ENCODE results near the gene CABP2.

CABP2 gene

DNA sequence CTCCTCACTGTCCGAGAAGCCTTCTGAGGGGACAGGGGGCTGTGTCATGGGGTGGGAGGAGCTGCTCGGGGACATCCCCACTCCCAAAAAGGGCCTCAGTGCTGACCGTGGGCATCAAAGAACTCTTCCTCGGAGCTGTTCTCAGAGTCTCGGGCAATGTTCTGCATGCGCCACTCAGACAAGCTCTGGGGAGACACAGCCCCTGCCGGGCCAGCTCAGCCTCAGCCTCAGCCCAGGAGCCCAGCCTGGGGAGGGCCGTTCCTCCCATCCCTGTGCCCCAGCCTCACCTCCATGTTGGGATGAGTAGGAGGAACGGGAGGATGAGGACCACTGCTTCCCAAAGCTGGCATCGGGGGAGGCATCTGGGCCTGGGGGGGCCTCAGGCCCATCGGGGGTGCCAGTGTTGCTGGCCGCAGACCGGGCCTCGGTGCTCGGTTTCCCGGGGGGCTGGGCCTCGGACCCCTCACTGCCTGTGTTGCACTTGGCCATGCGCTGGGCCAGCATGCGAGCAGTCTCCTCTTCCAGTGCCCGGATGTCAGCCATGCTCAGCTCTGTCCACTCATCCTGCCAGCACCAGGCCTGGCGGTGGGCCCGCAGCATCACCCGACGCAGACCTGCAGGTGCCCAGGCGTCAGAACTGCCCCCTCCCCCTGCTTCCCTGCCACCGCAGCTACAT is 23.3 kb downstream of the CABP2 start:
- no peak overlapping the region for H3K9ac ChIP-seq (ENCODE audit: low read depth, low read length)
- no peaks in the 10 kb centered on the region for H3K9me3 ChIP-seq (ENCODE audit: control insufficient read depth, insufficient read depth, low read length)
- H3K4me1 ChIP-seq (ENCODE audit: insufficient read depth, low read length): no peaks in the 10 kb centered on the region
- no peaks in the 10 kb centered on the region; the same call in none of the 2 replicates for H3K36me3 ChIP-seq (ENCODE audit: insufficient read depth, low read length)

DNA sequence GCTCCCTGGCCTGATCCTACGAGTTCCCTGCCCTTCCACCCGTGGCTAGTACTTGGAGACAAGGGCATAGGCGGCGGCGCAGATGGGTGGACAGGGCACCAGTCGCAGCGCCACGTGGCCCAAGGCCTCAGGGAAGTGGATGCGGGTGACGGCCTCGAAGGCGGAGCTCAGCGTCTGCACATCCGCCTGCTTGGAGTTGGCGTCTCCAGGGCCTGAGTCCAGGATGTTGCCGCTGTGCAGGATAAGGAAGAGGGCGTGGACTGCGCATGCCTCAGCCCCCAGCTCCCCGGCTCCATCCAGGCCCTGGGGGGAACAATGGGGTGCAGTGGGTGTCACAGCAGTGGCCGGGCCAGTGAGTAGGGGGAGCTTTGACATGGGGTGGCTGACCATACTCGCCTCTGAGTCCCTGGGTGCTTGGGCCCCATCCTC is 24.7 kb downstream of the CABP2 start:
- Histone ChIP-seq H3K9ac (ENCODE audit: low read depth, low read length) (no peak overlapping the region), H3K9me3 (ENCODE audit: control insufficient read depth, insufficient read depth, low read length) (no peaks in the 10 kb centered on the region), H3K36me3 (ENCODE audit: insufficient read depth, low read length) (no peaks in the 10 kb centered on the region; the same call in none of the 2 replicates), H3K4me1 (ENCODE audit: insufficient read depth, low read length) (no peaks in the 10 kb centered on the region)

DNA sequence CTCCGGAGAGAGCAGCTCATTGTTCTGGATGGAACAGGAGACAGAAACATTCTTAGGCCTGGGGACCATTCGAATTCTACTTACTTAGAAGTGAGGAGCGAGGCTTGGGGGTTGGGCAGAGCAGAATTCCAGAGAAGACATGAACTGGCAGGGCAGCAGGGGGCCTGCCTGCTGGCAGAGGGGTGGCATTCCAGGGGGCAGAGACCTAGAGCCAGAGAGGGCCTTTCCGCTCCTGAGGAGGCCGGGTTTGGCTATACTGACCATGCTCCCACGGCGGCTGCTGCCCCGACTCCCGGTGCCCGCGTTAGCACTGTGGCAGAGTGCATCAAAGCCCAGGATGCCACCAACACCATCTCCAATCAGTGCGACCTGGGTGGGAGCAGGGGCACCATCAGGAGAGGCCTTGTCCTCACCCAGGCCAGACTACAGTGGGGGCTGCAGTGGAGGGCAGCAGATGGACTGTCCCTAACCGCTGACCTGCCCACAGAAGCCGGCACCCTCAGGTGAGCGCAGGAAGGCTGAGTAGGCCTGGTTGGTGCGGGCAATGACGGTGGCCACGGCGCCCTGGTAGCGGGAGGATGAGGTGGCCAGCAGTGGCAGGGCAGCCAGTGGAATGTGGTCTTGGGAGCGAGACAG is 25.5 kb downstream of the CABP2 start:
- no peaks in the 10 kb centered on the region for H3K4me1 ChIP-seq (ENCODE audit: insufficient read depth, low read length)
- no peak overlapping the region for H3K9ac ChIP-seq (ENCODE audit: low read depth, low read length)
- H3K36me3 ChIP-seq (ENCODE audit: insufficient read depth, low read length): no peaks in the 10 kb centered on the region; the same call in none of the 2 replicates
- H3K9me3 ChIP-seq (ENCODE audit: control insufficient read depth, insufficient read depth, low read length): no peaks in the 10 kb centered on the region

DNA sequence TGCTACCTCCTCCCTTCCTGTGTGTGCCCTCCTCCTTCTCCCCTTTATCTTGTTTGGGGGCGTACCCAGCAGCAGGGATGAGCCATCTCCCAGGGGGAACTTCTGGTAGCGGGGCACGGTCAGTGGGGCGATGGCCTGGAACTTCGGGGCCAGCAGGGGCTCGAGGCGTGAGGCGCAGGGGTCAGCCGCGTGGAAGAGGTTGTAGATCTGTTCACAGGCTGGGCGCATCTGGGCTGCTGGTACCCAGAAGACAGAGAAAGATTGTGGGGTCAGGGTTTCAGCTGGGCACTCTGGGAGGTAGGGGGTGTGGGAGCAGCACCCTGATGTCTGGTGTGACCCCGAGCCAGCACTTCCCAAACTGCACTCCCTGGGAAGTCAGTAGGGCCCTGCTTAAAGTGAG is 27.1 kb downstream of the CABP2 start:
- Histone ChIP-seq H3K9me3 (ENCODE audit: control insufficient read depth, insufficient read depth, low read length) (no peaks in the 10 kb centered on the region), H3K36me3 (ENCODE audit: insufficient read depth, low read length) (no peaks in the 10 kb centered on the region; the same call in none of the 2 replicates), H3K4me1 (ENCODE audit: insufficient read depth, low read length) (no peaks in the 10 kb centered on the region), H3K9ac (ENCODE audit: low read depth, low read length) (no peak overlapping the region)

DNA sequence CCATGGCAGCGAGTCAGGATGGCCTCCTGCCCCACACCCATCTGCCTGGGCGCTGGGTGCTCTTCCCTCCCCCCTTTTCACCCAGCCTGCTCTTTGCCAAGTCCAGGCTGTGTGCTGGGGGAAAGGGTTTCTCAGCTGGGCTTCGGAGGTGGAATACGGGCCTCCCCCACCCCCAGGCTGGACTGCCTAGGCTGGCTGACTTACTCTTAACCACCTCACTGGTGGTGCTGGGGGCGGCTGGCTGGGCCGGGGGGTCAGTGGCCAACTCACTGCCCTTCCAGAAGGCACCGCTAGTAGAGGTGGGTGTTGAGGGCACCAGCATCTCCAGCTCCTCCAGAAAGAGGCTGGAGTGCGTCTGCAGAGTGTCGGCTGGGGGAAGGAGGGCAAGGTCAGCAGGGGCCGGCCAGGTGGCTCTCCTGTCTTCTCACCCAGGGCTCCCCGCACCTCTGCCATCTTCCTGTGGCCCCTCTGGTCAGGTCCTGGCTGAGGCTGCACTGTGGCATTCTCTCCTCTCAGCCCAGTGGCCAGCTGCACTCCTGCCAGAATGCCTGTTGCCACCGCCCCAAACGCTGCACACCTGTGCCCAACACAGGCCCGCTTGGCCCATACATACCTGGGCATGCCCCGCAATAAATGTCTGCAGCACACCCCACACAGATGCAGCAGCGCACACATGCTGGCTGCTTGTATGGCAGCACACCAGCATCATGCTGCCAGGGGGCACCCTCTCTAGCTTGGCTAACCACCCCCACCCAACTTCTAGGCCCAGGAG is 27.8 kb downstream of the CABP2 start:
- no peaks in the 10 kb centered on the region for H3K4me1 ChIP-seq (ENCODE audit: insufficient read depth, low read length)
- H3K9me3 ChIP-seq (ENCODE audit: control insufficient read depth, insufficient read depth, low read length): no peaks in the 10 kb centered on the region
- H3K9ac ChIP-seq (ENCODE audit: low read depth, low read length): no peak overlapping the region
- H3K36me3 ChIP-seq (ENCODE audit: insufficient read depth, low read length): no peaks in the 10 kb centered on the region; the same call in none of the 2 replicates

DNA sequence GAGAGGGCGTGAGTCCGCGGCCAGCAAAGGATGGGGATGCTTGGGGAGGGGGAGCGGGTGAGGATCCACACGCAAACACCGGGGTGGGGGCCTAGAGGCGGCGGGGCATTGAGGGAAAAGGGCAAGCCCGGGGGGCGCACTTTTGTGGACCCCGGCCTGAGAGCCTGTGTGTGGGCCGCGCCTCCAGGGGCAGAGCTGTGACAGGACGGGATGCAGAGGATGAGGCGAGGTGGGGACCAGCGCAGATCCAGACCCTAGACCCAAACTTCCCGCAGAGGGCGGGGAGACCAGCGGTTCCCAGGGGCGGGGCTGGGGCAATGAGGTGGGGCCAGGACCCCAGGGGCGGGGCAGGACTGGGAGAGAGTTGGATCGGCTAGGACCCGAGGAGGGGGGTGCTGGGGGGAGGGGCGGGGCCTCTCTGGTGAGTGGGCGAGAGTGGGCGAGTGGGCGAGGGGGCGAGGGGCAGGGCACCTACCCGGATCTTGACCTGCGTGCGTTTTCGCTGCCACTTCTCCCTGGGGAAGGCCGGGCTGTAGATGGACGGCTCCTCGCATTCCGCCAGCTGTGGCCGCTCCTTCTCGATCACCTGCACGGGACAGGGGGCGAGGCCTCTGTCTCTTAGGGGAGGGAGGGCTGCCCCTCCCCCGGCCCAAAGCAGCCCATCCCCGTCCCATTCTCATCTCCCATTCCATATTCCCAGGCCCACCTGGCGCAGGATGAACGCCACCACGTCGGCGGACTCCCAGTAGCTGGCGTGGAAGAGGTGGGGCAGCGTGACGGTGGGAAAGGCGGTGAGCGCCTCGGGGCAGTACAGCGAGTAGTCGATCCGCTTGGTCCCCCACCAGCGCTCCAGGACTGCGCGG is 28.6 kb downstream of the CABP2 start:
- Histone ChIP-seq H3K36me3 (ENCODE audit: insufficient read depth, low read length) (no peaks in the 10 kb centered on the region; the same call in none of the 2 replicates), H3K9ac (ENCODE audit: low read depth, low read length) (no peak overlapping the region), H3K4me1 (ENCODE audit: insufficient read depth, low read length) (no peaks in the 10 kb centered on the region), H3K9me3 (ENCODE audit: control insufficient read depth, insufficient read depth, low read length) (no peaks in the 10 kb centered on the region)

DNA sequence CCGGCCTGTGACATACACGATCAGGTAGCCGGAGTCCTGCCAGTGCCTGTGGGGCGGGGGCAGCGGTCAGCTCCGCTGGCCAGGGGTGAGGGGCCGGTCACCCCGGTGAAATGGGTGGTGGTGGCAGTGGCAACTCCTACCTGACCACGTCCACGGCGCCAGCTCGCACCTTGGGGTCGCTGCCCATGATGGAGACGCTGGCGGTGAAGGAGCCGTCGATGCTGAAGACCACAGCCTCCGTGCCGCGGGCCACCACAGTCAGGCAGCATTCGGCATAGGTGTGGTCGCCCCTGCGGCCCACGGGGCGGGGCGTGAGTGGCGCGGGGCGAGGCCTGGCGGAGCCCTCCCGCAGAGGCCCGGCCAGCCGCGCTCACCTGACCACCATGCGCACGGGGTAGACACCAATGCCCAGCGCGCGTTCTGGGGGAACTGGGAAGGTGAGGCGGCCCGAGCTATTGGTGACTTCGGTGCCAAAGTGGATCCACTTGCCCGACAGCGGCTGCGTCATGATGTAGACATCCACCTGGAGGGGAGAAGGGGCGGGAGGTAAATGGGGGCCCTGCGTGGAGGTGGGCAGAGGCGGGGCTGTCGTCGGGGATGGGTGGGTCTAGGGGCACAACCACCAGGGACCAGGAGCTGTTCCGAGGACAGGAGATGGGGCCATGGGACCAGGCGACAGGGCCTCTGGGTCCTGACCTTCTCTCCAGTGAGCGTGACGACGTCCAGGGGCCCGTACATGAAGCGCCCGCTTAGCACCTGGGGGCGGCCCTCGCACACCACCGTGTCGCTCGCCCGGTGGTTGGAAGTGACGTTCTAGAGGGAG is 29.5 kb downstream of the CABP2 start:
- H3K36me3 ChIP-seq (ENCODE audit: insufficient read depth, low read length): no peaks in the 10 kb centered on the region; the same call in none of the 2 replicates

DNA sequence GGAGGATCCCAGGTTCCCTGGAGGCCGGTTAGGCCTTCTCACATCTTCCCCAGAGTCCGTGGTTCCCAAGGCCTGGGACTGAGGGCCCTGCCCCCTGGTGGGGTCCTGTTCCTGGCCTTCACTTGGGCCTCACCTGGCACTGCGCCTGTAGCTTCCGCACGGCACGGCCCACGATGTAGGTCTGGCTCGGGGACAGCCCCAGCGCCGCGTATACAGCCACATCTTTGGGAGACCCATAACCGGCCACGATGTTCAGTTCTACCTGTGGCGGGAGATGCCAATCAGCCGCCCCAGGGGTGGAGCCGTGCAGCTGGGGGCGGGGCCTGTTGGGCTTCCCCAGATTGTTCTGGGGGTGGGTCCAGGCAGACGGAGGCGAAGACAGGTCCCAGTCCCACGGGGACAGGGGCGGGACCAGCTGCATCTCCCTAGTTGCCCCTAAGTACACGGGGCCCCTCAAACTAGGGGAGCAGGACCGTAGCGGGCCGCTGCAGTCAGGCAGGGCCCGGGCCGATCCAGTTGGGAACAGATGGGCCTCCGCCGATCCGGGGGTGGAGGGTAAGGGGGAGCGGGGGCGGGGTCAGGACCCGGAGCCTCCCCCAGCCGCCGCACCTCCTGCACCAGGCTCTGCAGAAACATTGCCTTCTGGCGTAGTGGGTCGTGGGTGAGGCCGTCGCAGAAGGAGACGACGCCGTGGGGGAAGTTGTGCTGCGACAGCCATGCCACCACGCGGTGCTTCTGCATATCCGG is 30.3 kb downstream of the CABP2 start:
- H3K9me3 ChIP-seq (ENCODE audit: control insufficient read depth, insufficient read depth, low read length): no peaks in the 10 kb centered on the region
- no peaks in the 10 kb centered on the region; the same call in none of the 2 replicates for H3K36me3 ChIP-seq (ENCODE audit: insufficient read depth, low read length)
- no peaks in the 10 kb centered on the region for H3K4me1 ChIP-seq (ENCODE audit: insufficient read depth, low read length)
- H3K9ac ChIP-seq (ENCODE audit: low read depth, low read length): no peak overlapping the region

More for the DNA sequence above, 29.5 kb downstream of the CABP2 start:
- no peaks in the 10 kb centered on the region for H3K9me3 ChIP-seq (ENCODE audit: control insufficient read depth, insufficient read depth, low read length)
- no peak overlapping the region for H3K9ac ChIP-seq (ENCODE audit: low read depth, low read length)
- no peaks in the 10 kb centered on the region for H3K4me1 ChIP-seq (ENCODE audit: insufficient read depth, low read length)

DNA sequence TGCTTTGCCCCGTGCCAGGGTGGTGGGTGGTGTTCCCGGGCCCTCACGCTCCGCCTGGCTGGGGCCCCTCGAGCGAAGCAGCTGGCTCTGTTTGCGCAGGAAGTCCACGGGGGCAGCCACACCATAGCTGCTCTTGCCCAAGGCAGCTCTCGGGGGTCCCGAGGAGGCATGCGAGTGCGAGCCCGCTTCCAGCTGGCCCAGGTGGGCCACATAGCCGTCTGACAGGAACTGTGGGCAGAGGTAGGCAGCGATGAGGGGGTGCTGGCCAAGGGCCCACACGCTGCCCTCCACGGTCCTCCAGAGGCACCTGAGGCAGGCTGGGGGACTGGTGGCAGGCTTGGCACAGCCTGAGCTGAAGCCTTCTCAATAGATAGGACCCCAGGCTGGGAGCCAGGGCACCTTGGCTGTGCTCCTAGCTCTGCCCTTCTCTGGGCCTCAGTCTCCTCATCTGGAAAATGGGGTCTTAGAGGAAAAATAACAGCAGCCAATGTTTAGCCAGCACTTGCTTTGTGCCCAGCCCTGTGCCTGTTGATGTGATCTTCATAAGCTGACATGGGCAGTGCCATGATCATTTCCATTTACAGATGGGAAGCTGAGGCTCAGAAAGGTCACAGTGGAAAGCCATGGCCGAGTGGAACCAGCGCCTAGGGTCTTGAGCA is 31.0 kb downstream of the CABP2 start:
- Histone ChIP-seq H3K9me3 (ENCODE audit: control insufficient read depth, insufficient read depth, low read length) (no peaks in the 10 kb centered on the region), H3K36me3 (ENCODE audit: insufficient read depth, low read length) (no peaks in the 10 kb centered on the region; the same call in none of the 2 replicates), H3K9ac (ENCODE audit: low read depth, low read length) (no peak overlapping the region), H3K4me1 (ENCODE audit: insufficient read depth, low read length) (no peaks in the 10 kb centered on the region)

DNA sequence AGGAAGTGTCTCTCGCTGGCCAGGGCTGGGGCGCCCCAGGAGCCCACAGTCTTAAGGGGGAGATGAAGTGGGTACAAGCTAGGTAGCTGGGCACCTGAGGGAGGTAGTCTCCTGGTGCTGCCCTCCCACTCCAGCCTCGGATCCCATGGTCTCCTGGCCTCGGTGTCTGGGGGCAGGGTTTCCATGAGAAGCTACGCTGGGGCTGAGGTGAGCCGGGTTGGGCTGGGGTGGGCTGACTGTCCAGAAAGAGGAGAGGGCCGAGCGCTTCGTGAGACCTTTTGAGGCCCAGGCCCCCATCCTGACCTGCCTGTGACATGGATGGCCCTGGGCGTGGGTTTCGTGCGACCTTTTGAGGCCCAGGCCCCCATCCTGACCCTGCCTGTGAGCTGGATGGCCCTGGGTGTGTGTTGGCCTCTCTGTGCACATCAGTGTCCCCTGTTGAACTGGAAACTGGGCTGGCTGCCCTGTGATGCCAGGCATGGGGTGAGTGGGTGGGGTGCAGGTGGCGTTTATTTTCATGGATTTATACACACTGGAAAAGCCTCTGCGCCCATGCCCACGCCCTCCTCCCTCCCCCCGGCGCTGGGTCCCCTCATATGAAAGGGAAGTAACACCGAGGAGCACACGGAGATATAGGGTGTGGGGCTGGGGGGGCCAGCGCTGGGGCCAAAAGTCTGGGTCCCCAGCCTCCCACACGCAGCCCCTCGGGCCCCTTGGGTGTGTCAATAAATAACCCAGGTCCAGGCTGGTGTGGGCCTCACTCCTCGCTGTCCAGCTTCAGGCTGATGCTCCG is 31.8 kb downstream of the CABP2 start:
- Histone ChIP-seq H3K4me1 (ENCODE audit: insufficient read depth, low read length) (no peaks in the 10 kb centered on the region), H3K9ac (ENCODE audit: low read depth, low read length) (no peak overlapping the region), H3K36me3 (ENCODE audit: insufficient read depth, low read length) (no peaks in the 10 kb centered on the region; the same call in none of the 2 replicates), H3K9me3 (ENCODE audit: control insufficient read depth, insufficient read depth, low read length) (no peaks in the 10 kb centered on the region)

DNA sequence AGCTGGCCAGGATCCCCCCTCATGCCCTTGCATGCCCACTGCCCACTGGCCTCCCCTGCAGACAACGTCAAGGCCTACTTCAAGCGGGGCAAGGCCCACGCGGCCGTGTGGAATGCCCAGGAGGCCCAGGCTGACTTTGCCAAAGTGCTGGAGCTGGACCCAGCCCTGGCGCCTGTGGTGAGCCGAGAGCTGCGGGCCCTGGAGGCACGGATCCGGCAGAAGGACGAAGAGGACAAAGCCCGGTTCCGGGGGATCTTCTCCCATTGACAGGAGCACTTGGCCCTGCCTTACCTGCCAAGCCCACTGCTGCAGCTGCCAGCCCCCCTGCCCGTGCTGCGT is 32.5 kb downstream of the CABP2 start:
- H3K9ac ChIP-seq (ENCODE audit: low read depth, low read length): no peak overlapping the region
- H3K4me1 ChIP-seq (ENCODE audit: insufficient read depth, low read length): 0 out of 2 replicates have a peak, but pooled peaks cover 3% of the 10 kb centered on the region
- H3K9me3 ChIP-seq (ENCODE audit: control insufficient read depth, insufficient read depth, low read length): no peaks in the 10 kb centered on the region
- H3K36me3 ChIP-seq (ENCODE audit: insufficient read depth, low read length): no peaks in the 10 kb centered on the region; the same call in none of the 2 replicates
